Measurements from ENCODE around the gene PRODH2.

GRCh38 chr19:35824150-35824549, 11.5 kb upstream of the PRODH2 start:
- TF ChIP-seq REST (IDR thresholded peaks at IDR 0.05; ENCODE audit: insufficient read depth in 1 of 2, low read depth in 2 of 2, low read length in 2 of 2) = no peak
- TF ChIP-seq POLR2AphosphoS5 (IDR thresholded peaks at IDR 0.05; ENCODE audit: low read depth, low read length) = no peak
- TF ChIP-seq SIN3A (IDR thresholded peaks at IDR 0.05; ENCODE audit: borderline replicate concordance, insufficient read depth, low read length) = no peak
